ENCODE measurements around the gene PRPH2.

PRPH2 gene

GRCh38 chr6:42722497-42722896 lies at the start of gene PRPH2:
Gene PRPH2 (minus strand): TSS chr6:42722597. CDS start chr6:42722334, 263 bp downstream.
- DNase-seq (ENCODE audit: low read depth) = no peak

- no peak for DNase-seq (ENCODE audit: low read depth)
Measured at GRCh38 chr6:42771741-42772100, 49.3 kb upstream of the PRPH2 start.

GRCh38 chr6:42769836-42770235 lies 47.4 kb upstream of the PRPH2 start:
- no peak for DNase-seq (ENCODE audit: low read depth)

GRCh38 chr6:42769051-42769450 lies 46.7 kb upstream of the PRPH2 start:
- no peak for DNase-seq (ENCODE audit: low read depth)

- DNase-seq (ENCODE audit: low read depth) = peak; percentile 62
Measured at GRCh38 chr6:42766163-42766670, 43.8 kb upstream of the PRPH2 start.

GRCh38 chr6:42764911-42765648 lies 42.7 kb upstream of the PRPH2 start:
- DNase-seq (ENCODE audit: low read depth) = peak; percentile 6

GRCh38 chr6:42762950-42763349 lies 40.6 kb upstream of the PRPH2 start:
- DNase-seq (ENCODE audit: low read depth) = no peak

- DNase-seq (ENCODE audit: low read depth) = no peak
Measured at GRCh38 chr6:42762426-42762859, 40.0 kb upstream of the PRPH2 start.

- no peak for DNase-seq (ENCODE audit: low read depth)
Measured at GRCh38 chr6:42761287-42762067, 39.1 kb upstream of the PRPH2 start.

GRCh38 chr6:42758756-42759430 lies 36.5 kb upstream of the PRPH2 start:
- DNase-seq (ENCODE audit: low read depth) = no peak

- no peak for DNase-seq (ENCODE audit: low read depth)
Measured at GRCh38 chr6:42756722-42757121, 34.3 kb upstream of the PRPH2 start.

- DNase-seq (ENCODE audit: low read depth) = no peak
Measured at GRCh38 chr6:42754759-42755158, 32.4 kb upstream of the PRPH2 start.

- no peak for DNase-seq (ENCODE audit: low read depth)
Measured at GRCh38 chr6:42751055-42751454, 28.7 kb upstream of the PRPH2 start.

GRCh38 chr6:42748203-42748898 lies 26.0 kb upstream of the PRPH2 start:
- DNase-seq (ENCODE audit: low read depth) = no peak

- peak; percentile 94 for DNase-seq (ENCODE audit: low read depth)
Measured at GRCh38 chr6:42746463-42747391, 24.3 kb upstream of the PRPH2 start.

GRCh38 chr6:42745640-42746462 lies 23.5 kb upstream of the PRPH2 start, which contains the start of gene TBCC:
Gene TBCC (minus strand): TSS chr6:42746103. CDS start chr6:42746073, 30 bp downstream.
- DNase-seq (ENCODE audit: low read depth) = peak; percentile 99

- DNase-seq (ENCODE audit: low read depth) = peak; percentile 12
Measured at GRCh38 chr6:42745083-42745639, 22.8 kb upstream of the PRPH2 start.

- no peak for DNase-seq (ENCODE audit: low read depth)
Measured at GRCh38 chr6:42744351-42744893, 22.0 kb upstream of the PRPH2 start.

Measured in fibroblast of gingiva (primary cell).